H1 (cell line): Measurements from ENCODE around the gene PCDHGB6. TPM values are rescaled to one million over a fixed set of nuclear protein-coding genes. Genes with fewer than 3 reads are reported as not detected.

ENCODE experiments used
- BRCA1 ChIP-seq: IDR thresholded peaks from 2 replicates; pipeline ENCODE4 v1.6.1; 2012; ENCODE audit warnings: low read depth, low read length, improper control_type of control experiment
- HDAC6 ChIP-seq: IDR thresholded peaks from one replicate; pipeline ENCODE4 v1.7.1; 2012; ENCODE audit warnings: low read depth, mild to moderate bottlenecking, inconsistent platforms, low read length, moderate library complexity
- NRF1 ChIP-seq: IDR thresholded peaks from 2 replicates; pipeline ENCODE4 v1.6.1; 2011; ENCODE audit warnings: mild to moderate bottlenecking, low read depth, low read length, improper control_type of control experiment
- polyA plus RNA-seq, 7 experiments: library from polyadenylated mRNA; depleted of rRNA in 3 of 7; stranded (reverse) in 5 of 7; unstranded in 2 of 7; fragments of >200 nt in 5 of 7; fragments of 200-250 nt in 2 of 7; gene quantifications; 1 replicate in 5 of 7; 2 replicates in 1 of 7; 4 replicates in 1 of 7; pipeline versions ENCODE4 v1.2.1 to v1.2.3, GENCODE V29; 2011 to 2013; ENCODE audit warnings: missing spikeins in 2 of 7, mixed read lengths in 2 of 7
- total RNA-seq: library from RNA; stranded (reverse); fragmentation: NEBNext Ultra II Directional; extraction: Animal tissue kit (Norgen Biotek cat#: 25700); gene quantifications from 2 replicates; pipeline ENCODE4 v1.2.1, GENCODE V29; 2021
- TF ChIP-seq, protein P1 (sequence below): IDR thresholded peaks from 2 replicates; pipeline ENCODE4 v1.6.1; 2011; ENCODE audit warnings: low read length, improper control_type of control experiment

The PCDHGB6 gene
- total and polyA plus RNA-seq, 2 of the 8 experiments (the other 6 are each of a cell fraction or from before 2014, with no cell fraction given) = 3.4 to 4.1 TPM

DNA sequence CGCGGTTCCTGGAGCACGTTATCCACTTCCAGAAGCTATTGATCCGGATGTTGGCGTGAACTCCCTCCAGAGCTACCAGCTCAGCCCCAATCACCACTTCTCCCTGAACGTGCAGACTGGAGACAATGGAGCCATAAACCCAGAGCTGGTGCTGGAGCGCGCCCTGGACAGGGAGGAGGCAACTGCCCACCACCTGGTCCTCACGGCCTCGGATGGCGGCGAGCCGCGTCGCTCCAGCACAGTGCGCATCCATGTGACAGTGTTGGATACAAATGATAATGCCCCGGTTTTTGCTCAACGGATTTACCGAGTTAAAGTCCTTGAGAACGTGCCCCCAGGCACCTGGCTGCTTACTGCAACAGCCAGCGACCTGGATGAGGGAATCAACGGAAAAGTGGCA lies 4.4 kb upstream of the PCDHGB6 start (continued):
- TF ChIP-seq BRCA1 = no peak
- TF ChIP-seq HDAC6 = no peak
- TF ChIP-seq, protein P1, sequence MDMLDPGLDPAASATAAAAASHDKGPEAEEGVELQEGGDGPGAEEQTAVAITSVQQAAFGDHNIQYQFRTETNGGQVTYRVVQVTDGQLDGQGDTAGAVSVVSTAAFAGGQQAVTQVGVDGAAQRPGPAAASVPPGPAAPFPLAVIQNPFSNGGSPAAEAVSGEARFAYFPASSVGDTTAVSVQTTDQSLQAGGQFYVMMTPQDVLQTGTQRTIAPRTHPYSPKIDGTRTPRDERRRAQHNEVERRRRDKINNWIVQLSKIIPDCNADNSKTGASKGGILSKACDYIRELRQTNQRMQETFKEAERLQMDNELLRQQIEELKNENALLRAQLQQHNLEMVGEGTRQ = no peak
- TF ChIP-seq NRF1 = no peak
